ENCODE data around the gene GABRG3. TPM values are rescaled to one million over a fixed set of nuclear protein-coding genes. Genes with fewer than 3 reads are reported as not detected.
A peak's percentile ranks its signal among the peaks of the same experiment; 100 is the strongest.

The GABRG3 gene
- total and polyA plus RNA-seq, 2 donors: 0.71 to 2.0 TPM

- 88% methylated on average over 1 of the region's 1 CpG for whole genome bisulfite sequencing
- H3K4me1 ChIP-seq (ENCODE audit: control insufficient read depth in 2 of 2, insufficient read depth in 2 of 2, low read length in 2 of 2): no peaks in the 10 kb centered on the region
- no peak for DNase-seq (ENCODE audit: low read depth in 6 of 9, low spot score in 9 of 9)
- H3K4me3 ChIP-seq (ENCODE audit: low read length in 2 of 2): no peak overlapping the region
- H3K27ac ChIP-seq (ENCODE audit: low read depth in 1 of 2, low read length in 1 of 2): no peak overlapping the region
- H3K9me3 ChIP-seq (ENCODE audit: control insufficient read depth in 2 of 2, insufficient read depth in 1 of 2, low read length in 1 of 2): no peaks in the 10 kb centered on the region
- H3K27me3 ChIP-seq (ENCODE audit: control insufficient read depth in 2 of 2, insufficient read depth in 1 of 2, low read length in 1 of 2): no peaks in the 10 kb centered on the region
- no peaks in the 10 kb centered on the region for H3K36me3 ChIP-seq (ENCODE audit: control insufficient read depth in 2 of 2, insufficient read depth in 2 of 2, low read length in 1 of 2)
These were observed 502.9 kb downstream of the GABRG3 start for GRCh38 chr15:27473845-27474244.

- H3K4me3 ChIP-seq (ENCODE audit: low read length in 2 of 2): no peak overlapping the region
- no peak overlapping the region for H3K27ac ChIP-seq (ENCODE audit: low read depth in 1 of 2, low read length in 1 of 2)
- peaks cover 1 to 4% of the 10 kb centered on the region in 2 donors for H3K9me3 ChIP-seq (ENCODE audit: control insufficient read depth in 2 of 2, insufficient read depth in 1 of 2, low read length in 1 of 2)
- no peaks in the 10 kb centered on the region for H3K36me3 ChIP-seq (ENCODE audit: control insufficient read depth in 2 of 2, insufficient read depth in 2 of 2, low read length in 1 of 2)
- H3K27me3 ChIP-seq (ENCODE audit: control insufficient read depth in 2 of 2, insufficient read depth in 1 of 2, low read length in 1 of 2): no peaks in the 10 kb centered on the region
- no peaks in the 10 kb centered on the region for H3K4me1 ChIP-seq (ENCODE audit: control insufficient read depth in 2 of 2, insufficient read depth in 2 of 2, low read length in 2 of 2)
- DNase-seq (ENCODE audit: low read depth in 6 of 9, low spot score in 9 of 9): no peak
- 96% methylated on average over 4 of the region's 4 CpGs for WGBS
These were observed 504.4 kb downstream of the GABRG3 start for GRCh38 chr15:27475395-27475794.

DNA sequence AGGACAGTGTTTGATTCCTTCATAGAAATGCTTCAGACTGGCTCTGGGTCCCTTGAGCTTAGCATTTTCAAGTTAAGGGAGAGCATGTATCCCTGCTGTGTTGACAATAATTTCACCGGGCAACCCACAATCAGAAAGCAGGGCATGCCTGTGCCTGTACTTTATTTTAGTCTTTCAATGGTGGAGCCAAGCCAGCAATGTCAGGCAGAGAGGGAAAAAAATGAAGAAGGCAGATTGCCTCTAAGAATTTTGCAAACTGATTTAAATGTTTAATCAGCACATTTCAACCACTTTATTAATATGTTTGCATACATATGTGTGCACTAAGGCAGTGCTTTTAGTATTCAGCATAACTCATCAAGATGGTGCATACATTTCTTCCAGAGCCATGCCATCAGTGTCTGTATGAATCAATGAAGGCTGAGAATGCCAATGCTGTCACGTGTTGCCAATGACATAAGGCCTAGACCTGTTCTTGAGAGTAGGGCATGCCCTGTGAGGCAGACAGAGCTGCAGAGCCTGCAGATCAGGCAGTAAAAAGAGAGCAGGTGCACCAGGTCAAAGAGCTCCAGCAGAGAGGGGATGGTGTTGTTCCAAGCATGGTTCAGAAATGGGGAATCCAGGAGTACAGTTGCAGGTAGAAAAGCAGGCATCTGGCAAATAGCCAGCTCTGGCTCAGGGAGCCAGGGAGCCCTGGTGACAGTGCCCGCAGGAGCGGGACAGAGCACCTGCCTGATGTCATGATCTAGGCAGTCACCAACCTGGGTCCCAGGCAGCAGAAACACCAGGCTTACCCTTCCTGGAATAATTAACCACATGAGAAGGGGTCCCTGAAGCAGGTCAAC, 508.5 kb downstream of the GABRG3 start:
- Histone ChIP-seq H3K27me3 (ENCODE audit: control insufficient read depth in 2 of 2, insufficient read depth in 1 of 2, low read length in 1 of 2) (no peaks in the 10 kb centered on the region), H3K27ac (ENCODE audit: low read depth in 1 of 2, low read length in 1 of 2) (no peak overlapping the region), H3K4me1 (ENCODE audit: control insufficient read depth in 2 of 2, insufficient read depth in 2 of 2, low read length in 2 of 2) (no peaks in the 10 kb centered on the region), H3K4me3 (ENCODE audit: low read length in 2 of 2) (no peak overlapping the region), H3K36me3 (ENCODE audit: control insufficient read depth in 2 of 2, insufficient read depth in 2 of 2, low read length in 1 of 2) (no peaks in the 10 kb centered on the region), H3K9me3 (ENCODE audit: control insufficient read depth in 2 of 2, insufficient read depth in 1 of 2, low read length in 1 of 2) (peaks cover 1 to 6% of the 10 kb centered on the region in 2 donors)
- 93% methylated on average over 4 of the region's 4 CpGs for WGBS
- peak in 1 of 9 donors; percentile 10 for DNase-seq (ENCODE audit: low read depth in 6 of 9, low spot score in 9 of 9)

DNA sequence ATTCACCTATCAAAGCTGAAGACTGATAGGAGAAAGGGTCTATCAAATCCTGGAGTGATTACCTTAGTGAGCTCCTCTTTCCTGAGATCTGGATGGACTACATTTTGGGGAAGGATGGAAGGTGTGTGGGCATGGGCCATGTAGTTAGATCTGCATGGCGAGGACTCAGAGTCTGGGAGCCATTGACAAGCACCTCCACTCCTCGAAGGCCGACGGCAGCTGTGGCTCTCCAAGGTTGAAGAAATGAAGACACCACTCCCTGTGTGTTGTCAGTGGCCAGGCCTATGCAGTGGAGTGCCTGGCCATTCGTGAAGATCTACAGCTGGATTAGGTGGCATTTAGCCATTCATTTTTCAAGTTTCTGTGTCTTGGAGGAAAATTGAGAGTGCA, 509.2 kb downstream of the GABRG3 start:
- DNase-seq (ENCODE audit: low read depth in 6 of 9, low spot score in 9 of 9): no peak
- no peaks in the 10 kb centered on the region for H3K27me3 ChIP-seq (ENCODE audit: control insufficient read depth in 2 of 2, insufficient read depth in 1 of 2, low read length in 1 of 2)
- H3K4me1 ChIP-seq (ENCODE audit: control insufficient read depth in 2 of 2, insufficient read depth in 2 of 2, low read length in 2 of 2): no peaks in the 10 kb centered on the region
- no peak overlapping the region for H3K27ac ChIP-seq (ENCODE audit: low read depth in 1 of 2, low read length in 1 of 2)
- peaks cover 1 to 6% of the 10 kb centered on the region in 2 donors for H3K9me3 ChIP-seq (ENCODE audit: control insufficient read depth in 2 of 2, insufficient read depth in 1 of 2, low read length in 1 of 2)
- H3K4me3 ChIP-seq (ENCODE audit: low read length in 2 of 2): no peak overlapping the region
- WGBS: 95% methylated on average over 5 of the region's 5 CpGs
- H3K36me3 ChIP-seq (ENCODE audit: control insufficient read depth in 2 of 2, insufficient read depth in 2 of 2, low read length in 1 of 2): no peaks in the 10 kb centered on the region

DNA sequence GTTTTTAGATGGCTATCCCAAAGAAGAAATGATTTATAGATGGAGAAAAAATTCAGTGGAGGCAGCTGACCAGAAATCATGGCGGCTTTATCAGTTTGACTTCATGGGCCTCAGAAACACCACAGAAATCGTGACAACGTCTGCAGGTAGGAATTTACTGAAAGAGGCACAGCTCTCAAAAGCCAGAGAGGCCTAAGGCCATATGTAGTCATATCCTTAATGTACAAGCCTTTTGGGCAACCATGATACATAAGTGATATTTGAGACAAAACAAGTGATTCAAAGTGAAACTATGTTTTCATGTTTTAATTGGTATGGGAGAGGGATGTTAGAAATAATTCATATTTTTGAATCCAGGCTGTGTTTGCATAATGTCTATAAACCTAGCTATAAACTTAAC, 509.7 kb downstream of the GABRG3 start:
- Histone ChIP-seq H3K36me3 (ENCODE audit: control insufficient read depth in 2 of 2, insufficient read depth in 2 of 2, low read length in 1 of 2) (no peaks in the 10 kb centered on the region), H3K9me3 (ENCODE audit: control insufficient read depth in 2 of 2, insufficient read depth in 1 of 2, low read length in 1 of 2) (peaks cover 1 to 6% of the 10 kb centered on the region in 2 donors), H3K27ac (ENCODE audit: low read depth in 1 of 2, low read length in 1 of 2) (no peak overlapping the region), H3K27me3 (ENCODE audit: control insufficient read depth in 2 of 2, insufficient read depth in 1 of 2, low read length in 1 of 2) (no peaks in the 10 kb centered on the region), H3K4me1 (ENCODE audit: control insufficient read depth in 2 of 2, insufficient read depth in 2 of 2, low read length in 2 of 2) (no peaks in the 10 kb centered on the region), H3K4me3 (ENCODE audit: low read length in 2 of 2) (no peak overlapping the region)
- WGBS: 91% methylated on average over 3 of the region's 3 CpGs
- no peak for DNase-seq (ENCODE audit: low read depth in 6 of 9, low spot score in 9 of 9)

DNA sequence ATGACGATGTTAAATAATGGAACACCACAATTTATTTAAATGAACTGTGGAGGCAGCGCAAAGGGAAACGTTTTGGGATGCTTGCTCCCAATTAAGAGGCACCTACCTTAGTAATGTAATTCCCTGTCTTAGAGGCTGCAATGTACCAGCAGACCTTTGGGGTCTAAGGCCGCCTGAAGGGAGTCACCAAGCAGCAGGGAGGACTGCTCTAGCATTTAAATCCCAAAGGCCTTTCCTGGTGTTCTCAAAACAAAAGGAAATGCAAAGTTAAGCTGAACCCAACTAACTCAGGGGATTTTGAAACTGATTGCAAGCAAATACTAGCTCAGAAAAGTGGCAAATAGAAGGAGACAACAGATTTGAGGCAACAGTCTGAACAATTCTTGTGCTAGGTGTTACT, 510.8 kb downstream of the GABRG3 start:
- no peak for DNase-seq (ENCODE audit: low read depth in 6 of 9, low spot score in 9 of 9)
- 57% methylated on average over 4 of the region's 4 CpGs for WGBS
- H3K36me3 ChIP-seq (ENCODE audit: control insufficient read depth in 2 of 2, insufficient read depth in 2 of 2, low read length in 1 of 2): no peaks in the 10 kb centered on the region
- H3K9me3 ChIP-seq (ENCODE audit: control insufficient read depth in 2 of 2, insufficient read depth in 1 of 2, low read length in 1 of 2): peaks cover 1 to 6% of the 10 kb centered on the region in 2 donors
- H3K4me3 ChIP-seq (ENCODE audit: low read length in 2 of 2): no peak overlapping the region
- H3K27me3 ChIP-seq (ENCODE audit: control insufficient read depth in 2 of 2, insufficient read depth in 1 of 2, low read length in 1 of 2): no peaks in the 10 kb centered on the region
- no peaks in the 10 kb centered on the region for H3K4me1 ChIP-seq (ENCODE audit: control insufficient read depth in 2 of 2, insufficient read depth in 2 of 2, low read length in 2 of 2)
- no peak overlapping the region for H3K27ac ChIP-seq (ENCODE audit: low read depth in 1 of 2, low read length in 1 of 2)

GRCh38 chr15:27482287-27482686, 511.3 kb downstream of the GABRG3 start:
- 94% methylated on average over 6 of the region's 6 CpGs for WGBS
- Histone ChIP-seq H3K4me1 (ENCODE audit: control insufficient read depth in 2 of 2, insufficient read depth in 2 of 2, low read length in 2 of 2) (no peaks in the 10 kb centered on the region), H3K4me3 (ENCODE audit: low read length in 2 of 2) (no peak overlapping the region), H3K27ac (ENCODE audit: low read depth in 1 of 2, low read length in 1 of 2) (no peak overlapping the region), H3K27me3 (ENCODE audit: control insufficient read depth in 2 of 2, insufficient read depth in 1 of 2, low read length in 1 of 2) (no peaks in the 10 kb centered on the region), H3K36me3 (ENCODE audit: control insufficient read depth in 2 of 2, insufficient read depth in 2 of 2, low read length in 1 of 2) (no peaks in the 10 kb centered on the region), H3K9me3 (ENCODE audit: control insufficient read depth in 2 of 2, insufficient read depth in 1 of 2, low read length in 1 of 2) (peaks cover 1 to 6% of the 10 kb centered on the region in 2 donors)
- DNase-seq (ENCODE audit: low read depth in 6 of 9, low spot score in 9 of 9): no peak

DNA sequence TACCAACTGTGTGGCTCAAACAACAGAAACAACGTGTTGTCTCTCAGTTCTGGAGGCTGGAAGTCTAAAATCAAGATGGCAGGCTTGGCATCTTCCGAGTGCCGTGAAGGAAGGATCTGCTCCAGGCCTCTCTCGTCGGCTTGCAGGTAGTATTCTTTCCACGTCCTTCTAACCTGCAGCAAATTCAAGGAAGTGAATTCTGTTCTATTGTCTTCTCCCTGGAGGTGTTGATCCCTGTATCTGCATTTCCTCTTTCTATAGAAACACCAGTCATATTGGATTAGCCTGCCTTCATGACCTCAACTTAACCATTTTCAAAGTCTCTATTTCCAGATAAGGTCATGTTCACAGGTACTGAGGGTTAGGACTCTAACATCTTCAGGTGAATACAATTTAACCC, 512.1 kb downstream of the GABRG3 start:
- Histone ChIP-seq H3K27me3 (ENCODE audit: control insufficient read depth in 2 of 2, insufficient read depth in 1 of 2, low read length in 1 of 2) (no peaks in the 10 kb centered on the region), H3K36me3 (ENCODE audit: control insufficient read depth in 2 of 2, insufficient read depth in 2 of 2, low read length in 1 of 2) (no peaks in the 10 kb centered on the region), H3K27ac (ENCODE audit: low read depth in 1 of 2, low read length in 1 of 2) (no peak overlapping the region), H3K4me3 (ENCODE audit: low read length in 2 of 2) (no peak overlapping the region), H3K4me1 (ENCODE audit: control insufficient read depth in 2 of 2, insufficient read depth in 2 of 2, low read length in 2 of 2) (no peaks in the 10 kb centered on the region), H3K9me3 (ENCODE audit: control insufficient read depth in 2 of 2, insufficient read depth in 1 of 2, low read length in 1 of 2) (peaks cover 1 to 6% of the 10 kb centered on the region in 2 donors)
- DNase-seq (ENCODE audit: low read depth in 6 of 9, low spot score in 9 of 9): no peak
- 75% methylated on average over 6 of the region's 6 CpGs for WGBS

GRCh38 chr15:27485265-27485664, 514.3 kb downstream of the GABRG3 start:
- no peak for DNase-seq (ENCODE audit: low read depth in 6 of 9, low spot score in 9 of 9)
- Histone ChIP-seq H3K4me3 (ENCODE audit: low read length in 2 of 2) (no peak overlapping the region), H3K9me3 (ENCODE audit: control insufficient read depth in 2 of 2, insufficient read depth in 1 of 2, low read length in 1 of 2) (peaks cover 0 to 2% of the 10 kb centered on the region in 2 donors), H3K4me1 (ENCODE audit: control insufficient read depth in 2 of 2, insufficient read depth in 2 of 2, low read length in 2 of 2) (no peaks in the 10 kb centered on the region), H3K27ac (ENCODE audit: low read depth in 1 of 2, low read length in 1 of 2) (no peak overlapping the region), H3K27me3 (ENCODE audit: control insufficient read depth in 2 of 2, insufficient read depth in 1 of 2, low read length in 1 of 2) (no peaks in the 10 kb centered on the region), H3K36me3 (ENCODE audit: control insufficient read depth in 2 of 2, insufficient read depth in 2 of 2, low read length in 1 of 2) (no peaks in the 10 kb centered on the region)
- 92% methylated on average over 3 of the region's 3 CpGs for WGBS
